A549 (cell line): ENCODE results near the gene TNPO3. TPM values are rescaled to one million over a fixed set of nuclear protein-coding genes. Genes with fewer than 3 reads are reported as not detected.
"Not testable (repeated sequence)": the region's sequence is repeated elsewhere in the genome, so short reads cannot be mapped to it uniquely, and the experiment has no call there.

ENCODE experiments used
- ATAC-seq, 2 experiments: fragments of 200-7000 bp in 1 of 2; fragments of >200 bp in 1 of 2; cut with Nextera tagmentation in 1 of 2; cut with Tn5 transposase in 1 of 2; 3 replicates each; pipeline versions ENCODE4 v1.8.0 to v1.9.1; 2018 to 2020; ENCODE audit warnings: mild to moderate bottlenecking in 1 of 2, moderate library complexity in 1 of 2
- CTCF ChIA-PET: fragments of 300-600 bp; sonication (Branson Sonifier 250); formaldehyde crosslinking; extraction: SDS; loops from one replicate; lab custom pipeline; 2021; ENCODE audit warnings: antibody characterized with exemption, inconsistent platforms; lab: Yijun Ruan, JAX
- POLR2A ChIA-PET: fragments of 350-600 bp; formaldehyde crosslinking; extraction: SDS; loops from one replicate; lab custom pipeline; 2021; ENCODE audit warnings: antibody characterized with exemption, inconsistent platforms; lab: Yijun Ruan, JAX
- DNase-seq, 2 experiments: peaks; one replicate each; pipeline versions ENCODE4 v3.0.0 to v3.0.0-alpha.2; 2011 to 2016; ENCODE audit warnings: low read depth in 1 of 2, low spot score in 1 of 2
- FAIRE-seq: peaks from 2 replicates; lab custom pipeline; 2011; peaks lifted over from hg19 to GRCh38; lab: Jason Lieb, UNC
- H3K27ac ChIP-seq, 2 experiments: fragments of >200 bp; sonication (Bioruptor Twin); formaldehyde crosslinking; 3 replicates each; pipeline ENCODE4 v1.5.1; 2016 to 2017
- H3K4me1 ChIP-seq: fragments of >200 bp; sonication (Bioruptor Twin); formaldehyde crosslinking; 3 replicates; pipeline ENCODE4 v1.6.1; 2016
- H3K4me2 ChIP-seq: fragments of >200 bp; sonication (Bioruptor Twin); formaldehyde crosslinking; 3 replicates; pipeline ENCODE4 v1.6.1; 2016
- H3K4me3 ChIP-seq: fragments of >200 bp; sonication (Bioruptor Twin); formaldehyde crosslinking; 3 replicates; pipeline ENCODE4 v1.5.1; 2016
- H3K9me3 ChIP-seq: fragments of >200 bp; sonication (Bioruptor Twin); formaldehyde crosslinking; 3 replicates; pipeline ENCODE4 v1.6.1; 2016
- EHF ChIP-seq: fragments of 250-450 bp; sonication (Bioruptor Pico); IDR thresholded peaks from 2 replicates; pipeline ENCODE4 v1.5.0; 2020; ENCODE audit warnings: mild to moderate bottlenecking
- GATA3 ChIP-seq: IDR thresholded peaks from 2 replicates; pipeline ENCODE4 v1.6.1; 2012; ENCODE audit warnings: borderline replicate concordance
- HOXA7 ChIP-seq: fragments of 250-450 bp; sonication (Bioruptor Pico); IDR thresholded peaks from 2 replicates; pipeline ENCODE4 v1.5.0; 2020; ENCODE audit warnings: mild to moderate bottlenecking, moderate library complexity
- HOXB5 ChIP-seq: fragments of 250-450 bp; sonication (Bioruptor Pico); IDR thresholded peaks from 2 replicates; pipeline ENCODE4 v1.5.0; 2020; ENCODE audit warnings: mild to moderate bottlenecking, moderate library complexity
- MAFK ChIP-seq: fragments of 450-650 bp; IDR thresholded peaks from 2 replicates; pipeline ENCODE4 v1.6.1; 2014; ENCODE audit not compliant: partially characterized antibody
- MAZ ChIP-seq: fragments of 150-350 bp; IDR thresholded peaks from 2 replicates; pipeline ENCODE4 v1.6.1; 2014; ENCODE audit warnings: antibody characterized with exemption, low read depth, low read length, borderline replicate concordance
- PHF8 ChIP-seq: fragments of 200-600 bp; sonication (generic); IDR thresholded peaks from 2 replicates; pipeline ENCODE4 v1.6.1; 2016; ENCODE audit warnings: low read depth, mild to moderate bottlenecking, antibody characterized with exemption, moderate library complexity, borderline replicate concordance
- POLR2A ChIP-seq: IDR thresholded peaks from 2 replicates; pipeline ENCODE4 v1.6.1; 2012; ENCODE audit warnings: mild to moderate bottlenecking, low read length
- POLR2AphosphoS2 ChIP-seq: conservative IDR thresholded peaks from 2 replicates; pipeline ENCODE4 v1.6.1; 2012; ENCODE audit warnings: low read length, improper control_type of control experiment, inconsistent platforms
- RAD21 ChIP-seq, 2 experiments: fragments of >200 bp in 1 of 2; sonication (Bioruptor Twin) in 1 of 2; formaldehyde crosslinking in 1 of 2; IDR thresholded peaks in 1 of 2; conservative IDR thresholded peaks in 1 of 2; 2 replicates in 1 of 2; 3 replicates in 1 of 2; pipeline ENCODE4 v1.6.1; 2012 to 2018; ENCODE audit warnings: inconsistent platforms in 1 of 2
- RARB ChIP-seq: fragments of 250-450 bp; sonication (Bioruptor Pico); IDR thresholded peaks from 2 replicates; pipeline ENCODE4 v1.8.0; 2021; ENCODE audit warnings: mild to moderate bottlenecking, moderate library complexity
- RCOR1 ChIP-seq: fragments of 150-350 bp; IDR thresholded peaks from 2 replicates; pipeline ENCODE4 v1.6.1; 2014; ENCODE audit warnings: antibody characterized with exemption, low read length, low read depth
- RFX5 ChIP-seq: fragments of 450-650 bp; IDR thresholded peaks from 2 replicates; pipeline ENCODE4 v1.7.1; 2014; ENCODE audit warnings: antibody characterized with exemption, mild to moderate bottlenecking, moderate library complexity
- TP53 ChIP-seq: fragments of 250-450 bp; sonication (Bioruptor Pico); IDR thresholded peaks from 2 replicates; pipeline ENCODE4 v1.5.0; 2021; ENCODE audit warnings: mild to moderate bottlenecking, moderate library complexity
- ZC3H11A ChIP-seq: fragments of 450-650 bp; IDR thresholded peaks from 2 replicates; pipeline ENCODE4 v1.6.1; 2014; ENCODE audit warnings: antibody characterized with exemption, mild to moderate bottlenecking
- ZNF302 ChIP-seq: fragments of 250-450 bp; sonication (Bioruptor Pico); IDR thresholded peaks from 2 replicates; pipeline ENCODE4 v1.9.0; 2021; ENCODE audit warnings: inconsistent platforms, mild to moderate bottlenecking, moderate library complexity
- WGBS: methylation state at CpG from one replicate; pipeline ENCODE4 v1.1.6; 2017; ENCODE audit errors: missing lambda C conversion rate; 5-methylcytosine and 5-hydroxymethylcytosine counted together
- polyA plus RNA-seq, 4 experiments: library from polyadenylated mRNA; depleted of rRNA in 3 of 4; stranded (reverse); fragments of >200 nt; fragmentation: RNase III in 1 of 4; extraction: RNeasy Plus Mini Kit Qiagen cat#74134 plus additional on column Dnase treatment in 1 of 4; gene quantifications; 2 replicates in 3 of 4; 3 replicates in 1 of 4; pipeline ENCODE4 v1.2.3, GENCODE V29; 2011 to 2017
- TF ChIP-seq, protein P1 (sequence below): IDR thresholded peaks from 2 replicates; pipeline ENCODE4 v1.6.1; 2012
- TF ChIP-seq, protein P2 (sequence below): fragments of >200 bp; sonication (Bioruptor Twin); formaldehyde crosslinking; IDR thresholded peaks from 2 replicates; pipeline ENCODE4 v1.6.1; 2016
- TF ChIP-seq, protein P3 (sequence below): fragments of 250-450 bp; sonication (Bioruptor Pico); IDR thresholded peaks from 2 replicates; pipeline ENCODE4 v1.5.0; 2021; ENCODE audit warnings: mild to moderate bottlenecking, moderate library complexity, borderline replicate concordance

TNPO3 gene
- polyA plus RNA-seq, 2 of the 4 experiments (the other 2 are of a cell fraction) = 43.2 to 66.9 TPM

DNA sequence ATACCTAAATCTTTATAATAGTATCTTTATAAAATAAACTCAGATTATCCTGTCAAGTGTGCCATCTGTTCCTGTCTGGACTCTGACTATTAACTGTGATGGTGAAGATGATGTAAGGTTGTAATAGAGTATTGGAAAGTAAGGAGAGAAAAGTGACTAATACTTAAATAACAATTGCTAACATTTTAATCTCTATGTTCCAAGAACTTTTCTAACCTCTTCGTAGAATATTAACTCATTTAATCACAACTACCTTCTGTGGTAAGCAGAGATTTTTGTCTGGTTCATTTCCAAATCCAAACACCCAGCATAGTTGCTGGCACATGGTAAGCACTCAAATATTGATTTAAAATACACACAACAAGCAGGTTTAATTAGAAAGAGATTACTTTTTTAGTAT, 2.5 kb downstream of the TNPO3 start:
- ChIA-PET CTCF (interaction anchor here (1.1 kb wide), 1 partner anchor 39 kb away, joined by 4 read pairs; no protein-coding TSS in a partner anchor), POLR2A (no interaction called here)
- Histone ChIP-seq H3K9me3 (no peaks in the 10 kb centered on the region), H3K4me1 (peaks cover 17% of the 10 kb centered on the region), H3K4me3 (no peak overlapping the region), H3K4me2 (peak overlapping the region; percentile 81), H3K27ac (no peak overlapping the region)
- 67% methylated on average over 1 of the region's 1 CpG for WGBS
- DNase-seq (no peak), FAIRE-seq (no peak), ATAC-seq (no peak)
- no peak for TF ChIP-seq PHF8
- no peak for TF ChIP-seq POLR2A
- TF ChIP-seq, protein P1, sequence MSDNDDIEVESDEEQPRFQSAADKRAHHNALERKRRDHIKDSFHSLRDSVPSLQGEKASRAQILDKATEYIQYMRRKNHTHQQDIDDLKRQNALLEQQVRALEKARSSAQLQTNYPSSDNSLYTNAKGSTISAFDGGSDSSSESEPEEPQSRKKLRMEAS = no peak
- no peak for TF ChIP-seq RFX5
- TF ChIP-seq, protein P2, sequence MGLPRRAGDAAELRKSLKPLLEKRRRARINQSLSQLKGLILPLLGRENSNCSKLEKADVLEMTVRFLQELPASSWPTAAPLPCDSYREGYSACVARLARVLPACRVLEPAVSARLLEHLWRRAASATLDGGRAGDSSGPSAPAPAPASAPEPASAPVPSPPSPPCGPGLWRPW = no peak
- TF ChIP-seq ZC3H11A = no peak
- no peak for TF ChIP-seq EHF (CRISPR knock-in tag)
- TF ChIP-seq POLR2AphosphoS2 = no peak
- TF ChIP-seq MAZ = no peak
- TF ChIP-seq RAD21 (conservative IDR thresholded peaks at IDR 0.05 in 1 of 2, IDR thresholded peaks at IDR 0.05 in 1 of 2) = no peak
- TF ChIP-seq, protein P3, sequence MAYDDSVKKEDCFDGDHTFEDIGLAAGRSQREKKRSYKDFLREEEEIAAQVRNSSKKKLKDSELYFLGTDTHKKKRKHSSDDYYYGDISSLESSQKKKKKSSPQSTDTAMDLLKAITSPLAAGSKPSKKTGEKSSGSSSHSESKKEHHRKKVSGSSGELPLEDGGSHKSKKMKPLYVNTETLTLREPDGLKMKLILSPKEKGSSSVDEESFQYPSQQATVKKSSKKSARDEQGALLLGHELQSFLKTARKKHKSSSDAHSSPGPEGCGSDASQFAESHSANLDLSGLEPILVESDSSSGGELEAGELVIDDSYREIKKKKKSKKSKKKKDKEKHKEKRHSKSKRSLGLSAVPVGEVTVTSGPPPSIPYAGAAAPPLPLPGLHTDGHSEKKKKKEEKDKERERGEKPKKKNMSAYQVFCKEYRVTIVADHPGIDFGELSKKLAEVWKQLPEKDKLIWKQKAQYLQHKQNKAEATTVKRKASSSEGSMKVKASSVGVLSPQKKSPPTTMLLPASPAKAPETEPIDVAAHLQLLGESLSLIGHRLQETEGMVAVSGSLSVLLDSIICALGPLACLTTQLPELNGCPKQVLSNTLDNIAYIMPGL (CRISPR knock-in tag) = no peak

DNA sequence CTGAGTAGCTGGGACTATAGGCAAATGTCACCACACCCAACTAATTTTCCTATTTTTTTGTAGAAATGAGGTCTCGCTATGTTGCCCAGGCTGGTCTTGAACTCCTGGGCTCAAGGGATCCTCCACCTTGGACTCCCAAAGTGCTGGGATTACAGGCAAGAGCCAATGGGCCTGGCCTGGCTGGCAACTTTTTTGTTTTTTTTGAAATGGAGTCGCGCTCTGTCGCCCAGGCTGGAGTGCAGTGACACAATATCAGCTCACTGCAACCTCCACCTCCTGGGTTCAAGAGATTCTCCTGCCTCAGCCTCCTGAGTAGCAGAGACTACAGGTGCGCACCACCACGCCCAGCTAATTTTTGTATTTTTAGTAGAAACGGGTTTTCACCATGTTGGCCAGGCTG, 3.5 kb downstream of the TNPO3 start:
- H3K4me2 ChIP-seq, DNase-seq, ATAC-seq, H3K27ac ChIP-seq, H3K4me3 ChIP-seq, H3K9me3 ChIP-seq, POLR2A ChIA-PET, FAIRE-seq: not testable (repeated sequence)
- 96% methylated on average over 7 of the region's 7 CpGs for WGBS
- H3K4me1 ChIP-seq = peaks cover 17% of the 10 kb centered on the region
- CTCF ChIA-PET = interaction anchor here (0.6 kb wide), 1 partner anchor 475 kb away, joined by 3 read pairs; no protein-coding TSS in a partner anchor

DNA sequence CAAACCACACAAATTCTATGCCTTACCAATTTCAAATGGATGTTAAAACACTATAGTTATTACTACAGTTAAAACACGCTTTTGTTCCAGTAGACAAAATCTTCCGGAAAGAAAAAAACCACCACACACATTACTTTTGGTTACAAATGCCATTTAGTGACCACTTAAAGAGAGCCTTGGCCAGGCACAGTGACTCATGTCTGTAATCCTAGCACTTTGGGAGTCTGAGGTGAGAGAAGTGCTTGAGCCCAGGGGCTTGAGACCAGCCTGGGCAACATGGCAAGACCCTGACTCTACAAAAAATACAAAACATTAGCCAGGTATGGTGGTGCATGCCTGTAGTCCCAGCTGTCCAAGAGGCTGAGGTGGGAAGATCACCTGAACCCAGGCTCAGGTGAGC, 7.2 kb downstream of the TNPO3 start:
- DNase-seq (no peak), ATAC-seq (no peak), FAIRE-seq (no peak)
- CTCF ChIA-PET = no interaction called here
- H3K4me2 ChIP-seq = no peak overlapping the region
- 93% methylated on average over 2 of the region's 2 CpGs for WGBS
- POLR2A ChIA-PET = no interaction called here
- no peak for TF ChIP-seq GATA3
- TF ChIP-seq, protein P3 (CRISPR knock-in tag) = no peak
- no peak for TF ChIP-seq RARB (CRISPR knock-in tag)
- no peak for TF ChIP-seq MAFK
- TF ChIP-seq RCOR1 = no peak
- TF ChIP-seq HOXB5 = no peak
- no peak for TF ChIP-seq ZNF302
- no peak for TF ChIP-seq HOXA7
- H3K9me3 ChIP-seq = no peaks in the 10 kb centered on the region
- no peak overlapping the region for H3K4me3 ChIP-seq
- H3K27ac ChIP-seq = no peak overlapping the region
- peaks cover 8% of the 10 kb centered on the region for H3K4me1 ChIP-seq

DNA sequence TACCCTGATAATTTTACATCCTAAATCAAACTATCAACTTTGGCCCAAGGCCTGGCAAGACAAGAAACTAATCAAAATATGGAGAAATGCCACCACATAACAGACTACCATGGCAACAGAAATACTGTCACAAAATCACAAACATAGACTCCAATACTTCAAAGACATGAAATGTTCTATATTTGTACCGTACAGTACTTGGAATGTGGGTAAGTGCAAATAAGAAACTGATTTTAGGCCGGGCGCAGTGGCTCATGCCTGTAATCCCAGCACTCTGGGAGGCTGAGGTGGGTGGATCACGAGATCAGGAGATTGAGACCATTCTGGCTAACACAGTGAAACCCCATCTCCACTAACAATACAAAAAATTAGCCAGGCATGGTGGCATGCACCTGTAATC, 9.2 kb downstream of the TNPO3 start:
- no peak for TF ChIP-seq TP53 (CRISPR knock-in tag)
- FAIRE-seq = no peak
- no peak overlapping the region for H3K4me2 ChIP-seq
- no peak for DNase-seq
- POLR2A ChIA-PET = no interaction called here
- CTCF ChIA-PET = no interaction called here
- WGBS = 87% methylated on average over 4 of the region's 4 CpGs
- H3K4me1 ChIP-seq = no peaks in the 10 kb centered on the region
- no peak overlapping the region for H3K27ac ChIP-seq
- peak in 1 of 2 experiments; percentile 38; a peak in 2 of 6 replicates for ATAC-seq
- no peaks in the 10 kb centered on the region for H3K9me3 ChIP-seq
- H3K4me3 ChIP-seq = no peak overlapping the region
